HG02588 (cell line): ENCODE measurements around the gene OFD1.

Source experiments
- ATAC-seq: cut with Tn5 transposase; IDR thresholded peaks from one replicate; pipeline ENCODE4 v1.9.1; 2021; ENCODE audit warnings: mild to moderate bottlenecking, moderate library complexity; ENCODE audit not compliant: unreplicated experiment

Gene OFD1

GRCh38 chrX:13734278-13735172 lies at the start of gene OFD1, which contains the start of gene TRAPPC2:
OFD1 (plus strand) TSS chrX:13734748; CDS start chrX:13735072, 324 bp downstream.
TRAPPC2 (minus strand) TSS chrX:13734620; CDS start chrX:13719963, 14,657 bp downstream.
- peak; percentile 90 for ATAC-seq

- no peak for ATAC-seq
These were observed 49.3 kb upstream of the OFD1 start for GRCh38 chrX:13685126-13685763.

GRCh38 chrX:13687203-13687602 lies 47.3 kb upstream of the OFD1 start:
- ATAC-seq, result no peak

GRCh38 chrX:13688384-13688957 lies 46.1 kb upstream of the OFD1 start:
- ATAC-seq, result no peak

- peak; percentile 79 for ATAC-seq
These were observed 45.4 kb upstream of the OFD1 start, which contains the start of gene RAB9A for GRCh38 chrX:13688958-13689740. RAB9A (plus strand) TSS chrX:13689128; CDS start chrX:13708747, 19,619 bp downstream.

- ATAC-seq, result no peak
These were observed 44.8 kb upstream of the OFD1 start for GRCh38 chrX:13689741-13690211.

- no peak for ATAC-seq
These were observed 43.7 kb upstream of the OFD1 start for GRCh38 chrX:13690836-13691235.

GRCh38 chrX:13691841-13692371 lies 42.6 kb upstream of the OFD1 start:
- ATAC-seq, result no peak

- ATAC-seq, result no peak
These were observed 41.7 kb upstream of the OFD1 start for GRCh38 chrX:13692771-13693231.

- no peak for ATAC-seq
These were observed 41.1 kb upstream of the OFD1 start for GRCh38 chrX:13693341-13693961.

GRCh38 chrX:13694359-13694758 lies 40.2 kb upstream of the OFD1 start:
- ATAC-seq, result no peak

- no peak for ATAC-seq
These were observed 39.6 kb upstream of the OFD1 start for GRCh38 chrX:13694983-13695382.

GRCh38 chrX:13695601-13696115 lies 38.9 kb upstream of the OFD1 start:
- no peak for ATAC-seq

- ATAC-seq, result peak; percentile 40
These were observed 37.1 kb upstream of the OFD1 start for GRCh38 chrX:13697455-13697854.

GRCh38 chrX:13697976-13698375 lies 36.6 kb upstream of the OFD1 start:
- no peak for ATAC-seq

GRCh38 chrX:13698432-13698831 lies 36.1 kb upstream of the OFD1 start:
- no peak for ATAC-seq

- peak; percentile 55 for ATAC-seq
These were observed 35.2 kb upstream of the OFD1 start for GRCh38 chrX:13699183-13699826.

GRCh38 chrX:13700380-13700779 lies 34.2 kb upstream of the OFD1 start:
- no peak for ATAC-seq
